ENCODE results near the gene ERMAP.

DNA sequence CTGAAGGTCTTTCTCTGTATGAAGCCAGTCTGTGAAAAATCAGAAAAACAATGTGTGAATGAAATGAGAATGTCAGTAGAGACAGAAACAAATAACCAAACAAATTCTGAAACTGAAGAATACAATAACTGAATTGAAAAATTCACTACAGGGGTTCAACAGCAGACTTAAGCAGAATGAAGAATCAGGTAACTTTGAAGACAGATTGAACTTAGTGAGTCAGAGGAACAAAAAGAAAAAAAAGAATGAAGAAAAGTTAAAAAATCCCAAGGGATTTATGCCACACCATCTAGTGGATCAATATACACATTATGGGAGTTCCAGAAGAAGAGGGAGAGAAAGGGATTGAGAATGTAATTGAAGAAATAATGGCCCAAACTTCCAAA lies 44.1 kb downstream of the ERMAP start:
- no peak for TF ChIP-seq POLR2A (IDR thresholded peaks at IDR 0.05)
- TF ChIP-seq, protein P1, sequence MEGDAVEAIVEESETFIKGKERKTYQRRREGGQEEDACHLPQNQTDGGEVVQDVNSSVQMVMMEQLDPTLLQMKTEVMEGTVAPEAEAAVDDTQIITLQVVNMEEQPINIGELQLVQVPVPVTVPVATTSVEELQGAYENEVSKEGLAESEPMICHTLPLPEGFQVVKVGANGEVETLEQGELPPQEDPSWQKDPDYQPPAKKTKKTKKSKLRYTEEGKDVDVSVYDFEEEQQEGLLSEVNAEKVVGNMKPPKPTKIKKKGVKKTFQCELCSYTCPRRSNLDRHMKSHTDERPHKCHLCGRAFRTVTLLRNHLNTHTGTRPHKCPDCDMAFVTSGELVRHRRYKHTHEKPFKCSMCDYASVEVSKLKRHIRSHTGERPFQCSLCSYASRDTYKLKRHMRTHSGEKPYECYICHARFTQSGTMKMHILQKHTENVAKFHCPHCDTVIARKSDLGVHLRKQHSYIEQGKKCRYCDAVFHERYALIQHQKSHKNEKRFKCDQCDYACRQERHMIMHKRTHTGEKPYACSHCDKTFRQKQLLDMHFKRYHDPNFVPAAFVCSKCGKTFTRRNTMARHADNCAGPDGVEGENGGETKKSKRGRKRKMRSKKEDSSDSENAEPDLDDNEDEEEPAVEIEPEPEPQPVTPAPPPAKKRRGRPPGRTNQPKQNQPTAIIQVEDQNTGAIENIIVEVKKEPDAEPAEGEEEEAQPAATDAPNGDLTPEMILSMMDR (IDR thresholded peaks at IDR 0.05), result no peak
